ENCODE measurements around the gene BAIAP2L1. TPM values are rescaled to one million over a fixed set of nuclear protein-coding genes. Genes with fewer than 3 reads are reported as not detected.

Gene BAIAP2L1
- total and polyA plus RNA-seq, 9 of the 15 experiments (the other 6 are each of a cell fraction or from before 2014, with no cell fraction given): 4.2 to 29.8 (median 15.5) TPM

- 48% methylated on average over 3 of the region's 3 CpGs for WGBS (ENCODE audit: insufficient coverage, low coverage, missing lambda C conversion rate)
- H3K9ac ChIP-seq (ENCODE audit: insufficient read depth in 1 of 2, low read depth in 2 of 2, low read length in 2 of 2): no peak overlapping the region
- H3K9me3 ChIP-seq (replicated peaks; ENCODE audit: control insufficient read depth, insufficient read depth, low read depth, low read length): no peaks in the 10 kb centered on the region
- no peak overlapping the region for H3K27ac ChIP-seq (ENCODE audit: extremely low read depth, low read depth, low read length)
- no peaks in the 10 kb centered on the region; a peak in 1 of 5 replicates for H3K4me1 ChIP-seq (replicated peaks in 1 of 2; ENCODE audit: control insufficient read depth in 2 of 2, insufficient read depth in 2 of 2, low read length in 2 of 2)
- no peak overlapping the region for H3K4me2 ChIP-seq (ENCODE audit: insufficient read depth, low read length)
- no peak for FAIRE-seq
- no peaks in the 10 kb centered on the region for H3K36me3 ChIP-seq (ENCODE audit: control insufficient read depth, insufficient read depth, low read length)
- CTCF ChIA-PET (ENCODE audit: low intra/inter-chr PET ratio): no interaction called here
- POLR2A ChIA-PET: interaction anchor here (0.8 to 0.9 kb wide), 2 partner anchors 12 to 32 kb away, joined by 3 to 4 read pairs; no protein-coding TSS in a partner anchor
- TF ChIP-seq, protein P1, sequence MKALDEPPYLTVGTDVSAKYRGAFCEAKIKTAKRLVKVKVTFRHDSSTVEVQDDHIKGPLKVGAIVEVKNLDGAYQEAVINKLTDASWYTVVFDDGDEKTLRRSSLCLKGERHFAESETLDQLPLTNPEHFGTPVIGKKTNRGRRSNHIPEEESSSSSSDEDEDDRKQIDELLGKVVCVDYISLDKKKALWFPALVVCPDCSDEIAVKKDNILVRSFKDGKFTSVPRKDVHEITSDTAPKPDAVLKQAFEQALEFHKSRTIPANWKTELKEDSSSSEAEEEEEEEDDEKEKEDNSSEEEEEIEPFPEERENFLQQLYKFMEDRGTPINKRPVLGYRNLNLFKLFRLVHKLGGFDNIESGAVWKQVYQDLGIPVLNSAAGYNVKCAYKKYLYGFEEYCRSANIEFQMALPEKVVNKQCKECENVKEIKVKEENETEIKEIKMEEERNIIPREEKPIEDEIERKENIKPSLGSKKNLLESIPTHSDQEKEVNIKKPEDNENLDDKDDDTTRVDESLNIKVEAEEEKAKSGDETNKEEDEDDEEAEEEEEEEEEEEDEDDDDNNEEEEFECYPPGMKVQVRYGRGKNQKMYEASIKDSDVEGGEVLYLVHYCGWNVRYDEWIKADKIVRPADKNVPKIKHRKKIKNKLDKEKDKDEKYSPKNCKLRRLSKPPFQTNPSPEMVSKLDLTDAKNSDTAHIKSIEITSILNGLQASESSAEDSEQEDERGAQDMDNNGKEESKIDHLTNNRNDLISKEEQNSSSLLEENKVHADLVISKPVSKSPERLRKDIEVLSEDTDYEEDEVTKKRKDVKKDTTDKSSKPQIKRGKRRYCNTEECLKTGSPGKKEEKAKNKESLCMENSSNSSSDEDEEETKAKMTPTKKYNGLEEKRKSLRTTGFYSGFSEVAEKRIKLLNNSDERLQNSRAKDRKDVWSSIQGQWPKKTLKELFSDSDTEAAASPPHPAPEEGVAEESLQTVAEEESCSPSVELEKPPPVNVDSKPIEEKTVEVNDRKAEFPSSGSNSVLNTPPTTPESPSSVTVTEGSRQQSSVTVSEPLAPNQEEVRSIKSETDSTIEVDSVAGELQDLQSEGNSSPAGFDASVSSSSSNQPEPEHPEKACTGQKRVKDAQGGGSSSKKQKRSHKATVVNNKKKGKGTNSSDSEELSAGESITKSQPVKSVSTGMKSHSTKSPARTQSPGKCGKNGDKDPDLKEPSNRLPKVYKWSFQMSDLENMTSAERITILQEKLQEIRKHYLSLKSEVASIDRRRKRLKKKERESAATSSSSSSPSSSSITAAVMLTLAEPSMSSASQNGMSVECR (CRISPR knock-in tag; IDR thresholded peaks at IDR 0.05): no peak
- no peak for TF ChIP-seq SRSF9 (IDR thresholded peaks at IDR 0.05; ENCODE audit: borderline replicate concordance, low read depth, low read length)
- no peak for TF ChIP-seq HNRNPUL1 (IDR thresholded peaks at IDR 0.05; ENCODE audit: low read length)
- no peak for TF ChIP-seq CEBPG (CRISPR knock-in tag; IDR thresholded peaks at IDR 0.05)
- no peak for TF ChIP-seq CEBPG (tag; conservative IDR thresholded peaks at IDR 0.05 in 1 of 2, IDR thresholded peaks at IDR 0.05 in 1 of 2)
- no peak for TF ChIP-seq KHSRP (IDR thresholded peaks at IDR 0.05)
- TF ChIP-seq TBP (optimal IDR thresholded peaks at IDR 0.05; ENCODE audit: low read depth, low read length): no peak
- TF ChIP-seq ZNF140 (CRISPR knock-in tag; IDR thresholded peaks at IDR 0.05): no peak
- no peak for TF ChIP-seq ZNF444 (CRISPR knock-in tag; IDR thresholded peaks at IDR 0.05)
- TF ChIP-seq ZNF224 (CRISPR knock-in tag; IDR thresholded peaks at IDR 0.05): no peak
- no peak for TF ChIP-seq SIX5 (IDR thresholded peaks at IDR 0.05; ENCODE audit: borderline replicate concordance in 1 of 2, insufficient read depth in 1 of 2, low read depth in 1 of 2, low read length in 2 of 2)
- no peak for TF ChIP-seq NRF1 (conservative IDR thresholded peaks at IDR 0.05 in 1 of 2, IDR thresholded peaks at IDR 0.05 in 1 of 2)
- no peak for TF ChIP-seq PCBP1 (IDR thresholded peaks at IDR 0.05; ENCODE audit: low read depth, low read length, poor library complexity, severe bottlenecking)
- ATAC-seq: no peak
- no TSS peak for BruUV-seq (replicated peaks)
- intact Hi-C loops (cut with micrococcal nuclease): no loop called here
- H2AFZ ChIP-seq (ENCODE audit: low read depth, low read length): no peak overlapping the region
- no peaks in the 10 kb centered on the region for H3K79me2 ChIP-seq (ENCODE audit: control insufficient read depth, insufficient read depth, low read length)
- H4K20me1 ChIP-seq (replicated peaks; ENCODE audit: control insufficient read depth, insufficient read depth, low read length): no peaks in the 10 kb centered on the region
- no peaks in the 10 kb centered on the region for H3K27me3 ChIP-seq (ENCODE audit: control insufficient read depth in 2 of 2, insufficient read depth in 2 of 2, low read length in 2 of 2)
- H3K9me1 ChIP-seq (ENCODE audit: control insufficient read depth, insufficient read depth, low read length): no peaks in the 10 kb centered on the region
- DNase-seq (ENCODE audit: extremely low read depth in 1 of 4, low spot score in 3 of 4): no peak
- in situ Hi-C loops (cut with MboI): no loop called here
- H3K4me3 ChIP-seq: no peak overlapping the region
These were observed 59.8 kb downstream of the BAIAP2L1 start for GRCh38 chr7:98341106-98341505.
